Stimulated activated CD8-positive, alpha-beta memory T cell treated with anti-CD3 and anti-CD28 coated beads, Interleukin-7, amount 100 ng/mL, for 48 hours (primary cell): Measurements from ENCODE around the gene TAL2.
"Not testable (repeated sequence)": the region's sequence is repeated elsewhere in the genome, so short reads cannot be mapped to it uniquely, and the experiment has no call there.

ENCODE experiments used
- DNase-seq, 2 donors: peaks; one replicate each; pipeline ENCODE4 v3.0.0-alpha.2; 2020; ENCODE audit warnings: low read depth in 1 of 2; ENCODE audit errors: extremely low read depth in 1 of 2

The TAL2 gene

GRCh38 chr9:105703638-105704037, 41.4 kb downstream of the TAL2 start:
- DNase-seq: not testable (repeated sequence)

GRCh38 chr9:105706156-105706555, 43.9 kb downstream of the TAL2 start:
- DNase-seq: no peak

GRCh38 chr9:105708405-105708804, 46.1 kb downstream of the TAL2 start:
- DNase-seq: no peak

- no peak for DNase-seq
Measured at GRCh38 chr9:105710638-105711037, 48.4 kb downstream of the TAL2 start.

GRCh38 chr9:105711867-105712266, 49.6 kb downstream of the TAL2 start:
- no peak for DNase-seq

- no peak for DNase-seq
Measured at GRCh38 chr9:105712297-105712696, 50.0 kb downstream of the TAL2 start.
